B cell (primary cell): ENCODE measurements around the gene ITIH1. TPM values are rescaled to one million over a fixed set of nuclear protein-coding genes. Genes with fewer than 3 reads are reported as not detected.

Experiments
- polyA plus RNA-seq: library from polyadenylated mRNA; depleted of rRNA; stranded (reverse); fragments of >200 nt; gene quantifications from 2 replicates; pipeline ENCODE4 v1.2.3, GENCODE V29; 2012
- small RNA-seq: library from RNA; depleted of rRNA; stranded (forward); fragments of <200 nt; gene quantifications from one replicate; pipeline ENCODE3, GENCODE V24; 2012; ENCODE audit warnings: low replicate concordance, low read depth; ENCODE audit not compliant: insufficient read length
- total RNA-seq, 2 donors: library from RNA; stranded (reverse); fragments of 120-200 nt in 1 of 2; gene quantifications; 1 replicate in 1 of 2; 2 replicates in 1 of 2; pipeline versions ENCODE4 v1.2.3 to v1.2.4, GENCODE V29; 2013 to 2022

ITIH1 gene
- total and polyA plus RNA-seq, 2 donors (not counting 1 experiment from before 2014, with no cell fraction given), result 2.0 TPM; not detected in 1

Small RNAs within 50 kb of the gene (small RNA-seq; reads per million reads assigned to genes)
- gene AC006254.2, result not detected
- not detected for gene MUSTN1

Other genes with a start within 250 kb of the ITIH1 start
- gene NT5DC2, start 243.7 kb upstream of the ITIH1 start, total RNA-seq, result 8.1 and 11.2 TPM in 2 replicates
- 11.9 and 19.0 TPM in 2 replicates for gene NT5DC2, start 243.7 kb upstream of the ITIH1 start, polyA plus RNA-seq
- 10.3 and 16.4 TPM in 2 replicates for gene UQCC5, start 241.0 kb upstream of the ITIH1 start, total RNA-seq
- gene UQCC5, start 241.0 kb upstream of the ITIH1 start, polyA plus RNA-seq, result 1.1 and 1.5 TPM in 2 replicates
- gene PBRM1, start 91.7 kb upstream of the ITIH1 start, total RNA-seq, result 81.1 and 85.9 TPM in 2 replicates
- 16.8 and 26.9 TPM in 2 replicates for gene PBRM1, start 91.7 kb upstream of the ITIH1 start, polyA plus RNA-seq
- gene GNL3, start 91.6 kb upstream of the ITIH1 start, total RNA-seq, result 67.3 and 68.5 TPM in 2 replicates
- 32.6 and 41.7 TPM in 2 replicates for gene GNL3, start 91.6 kb upstream of the ITIH1 start, polyA plus RNA-seq
- gene GLT8D1, start 71.8 kb upstream of the ITIH1 start, total RNA-seq, result 28.7 and 32.5 TPM in 2 replicates
- gene GLT8D1, start 71.8 kb upstream of the ITIH1 start, polyA plus RNA-seq, result 22.9 and 28.1 TPM in 2 replicates
- gene SPCS1, start 71.5 kb upstream of the ITIH1 start, total RNA-seq, result 54.3 and 64.5 TPM in 2 replicates
- gene SPCS1, start 71.5 kb upstream of the ITIH1 start, polyA plus RNA-seq, result 82.2 and 129 TPM in 2 replicates
- gene NEK4, start 6.7 kb upstream of the ITIH1 start, total RNA-seq, result 33.8 and 38.4 TPM in 2 replicates
- 8.8 and 9.0 TPM in 2 replicates for gene NEK4, start 6.7 kb upstream of the ITIH1 start, polyA plus RNA-seq
- not detected in 2 replicates for gene ITIH3, start 17.2 kb downstream of the ITIH1 start, total RNA-seq
- not detected in 2 replicates for gene ITIH3, start 17.2 kb downstream of the ITIH1 start, polyA plus RNA-seq
- gene ITIH4, start 53.1 kb downstream of the ITIH1 start, total RNA-seq, result 38.5 and 38.7 TPM in 2 replicates
- 21.5 and 34.3 TPM in 2 replicates for gene ITIH4, start 53.1 kb downstream of the ITIH1 start, polyA plus RNA-seq
- gene MUSTN1, start 57.4 kb downstream of the ITIH1 start, total RNA-seq, result 0.79 and 5.1 TPM in 2 replicates
- 8.3 and 11.2 TPM in 2 replicates for gene MUSTN1, start 57.4 kb downstream of the ITIH1 start, polyA plus RNA-seq
- 37.7 and 38.4 TPM in 2 replicates for gene STIMATE, start 119.9 kb downstream of the ITIH1 start, total RNA-seq
- 18.6 and 24.6 TPM in 2 replicates for gene STIMATE, start 119.9 kb downstream of the ITIH1 start, polyA plus RNA-seq